Activated CD8-positive, alpha-beta memory T cell treated with anti-CD3 and anti-CD28 coated beads, Interleukin-2, amount 10 ng/mL, durations not matched to agents 7 days and 5 days (primary cell): ENCODE data around the gene GABRG3. TPM values are rescaled to one million over a fixed set of nuclear protein-coding genes. Genes with fewer than 3 reads are reported as not detected.

Source experiments
- ATAC-seq: fragments of 150-1000 bp; cut with Tn5 transposase; one replicate; pipeline ENCODE4 v1.10.0; 2021; ENCODE audit warnings: moderate library complexity
- CTCF ChIA-PET: fragments of 350-600 bp; sonication (Branson Sonifier 250); formaldehyde crosslinking; loops from one replicate; lab custom pipeline; 2021; ENCODE audit warnings: antibody characterized with exemption; lab: Charles Lee
- DNase-seq: peaks from one replicate; pipeline ENCODE4 v3.0.0-alpha.2; 2020
- H3K27ac Mint-ChIP-seq: one replicate; pipeline ENCODE4 v1.8.0; 2021; ENCODE audit warnings: mild to moderate bottlenecking, mixed read lengths
- H3K27me3 Mint-ChIP-seq: one replicate; pipeline ENCODE4 v1.8.0; 2021; ENCODE audit warnings: mixed read lengths
- H3K36me3 Mint-ChIP-seq: one replicate; pipeline ENCODE4 v1.8.0; 2021; ENCODE audit warnings: mild to moderate bottlenecking, mixed read lengths
- H3K4me1 Mint-ChIP-seq: one replicate; pipeline ENCODE4 v1.8.0; 2021; ENCODE audit warnings: mixed read lengths
- H3K4me3 Mint-ChIP-seq: one replicate; pipeline ENCODE4 v1.8.0; 2021; ENCODE audit warnings: mild to moderate bottlenecking, moderate library complexity, mixed read lengths
- H3K9me3 Mint-ChIP-seq: one replicate; pipeline ENCODE4 v1.8.0; 2022; ENCODE audit warnings: low read depth, mixed read lengths
- total RNA-seq, 2 experiments: library from RNA; stranded (reverse); gene quantifications; one replicate each; pipeline ENCODE4 v1.2.3, GENCODE V29; 2021

GABRG3 gene
- total RNA-seq, 2 experiments from 2014 or later = not detected

- no peaks in the 10 kb centered on the region for H3K27me3 Mint-ChIP-seq
- ATAC-seq (no peak), DNase-seq (no peak)
- H3K4me3 Mint-ChIP-seq = no peak overlapping the region
- no peak overlapping the region for H3K27ac Mint-ChIP-seq
- no peaks in the 10 kb centered on the region for H3K4me1 Mint-ChIP-seq
- peaks cover 36% of the 10 kb centered on the region for H3K9me3 Mint-ChIP-seq
- CTCF ChIA-PET = no interaction called here
- no peaks in the 10 kb centered on the region for H3K36me3 Mint-ChIP-seq
Observed at GRCh38 chr15:27514526-27514925, 543.5 kb downstream of the GABRG3 start.

- CTCF ChIA-PET = no interaction called here
- no peak for DNase-seq
- Mint-ChIP-seq H3K27ac (no peak overlapping the region), H3K36me3 (no peaks in the 10 kb centered on the region), H3K4me1 (no peaks in the 10 kb centered on the region), H3K27me3 (no peaks in the 10 kb centered on the region), H3K9me3 (peaks cover 25% of the 10 kb centered on the region), H3K4me3 (no peak overlapping the region)
- no peak for ATAC-seq
Observed at GRCh38 chr15:27527490-27528067, 556.6 kb downstream of the GABRG3 start.

GRCh38 chr15:27529399-27529798, 558.4 kb downstream of the GABRG3 start:
- H3K9me3 Mint-ChIP-seq = peaks cover 32% of the 10 kb centered on the region

GRCh38 chr15:27530994-27531393, 560.0 kb downstream of the GABRG3 start:
- no peak overlapping the region for H3K27ac Mint-ChIP-seq
- CTCF ChIA-PET = no interaction called here
- H3K36me3 Mint-ChIP-seq = no peaks in the 10 kb centered on the region
- H3K27me3 Mint-ChIP-seq = no peaks in the 10 kb centered on the region
- no peaks in the 10 kb centered on the region for H3K4me1 Mint-ChIP-seq
- ATAC-seq (no peak), DNase-seq (no peak)
- peaks cover 34% of the 10 kb centered on the region for H3K9me3 Mint-ChIP-seq
- no peak overlapping the region for H3K4me3 Mint-ChIP-seq

More at GRCh38 chr15:27529399-27529798, 558.4 kb downstream of the GABRG3 start:
- no peaks in the 10 kb centered on the region for H3K4me1 Mint-ChIP-seq
- no peaks in the 10 kb centered on the region for H3K27me3 Mint-ChIP-seq
- CTCF ChIA-PET = no interaction called here
- H3K27ac Mint-ChIP-seq = no peak overlapping the region
- DNase-seq = no peak
- H3K36me3 Mint-ChIP-seq = no peaks in the 10 kb centered on the region
- no peak for ATAC-seq
- no peak overlapping the region for H3K4me3 Mint-ChIP-seq

- H3K4me3 Mint-ChIP-seq = no peak overlapping the region
- ATAC-seq (no peak), DNase-seq (no peak)
- H3K4me1 Mint-ChIP-seq = no peaks in the 10 kb centered on the region
- H3K27ac Mint-ChIP-seq = no peak overlapping the region
- H3K27me3 Mint-ChIP-seq = no peaks in the 10 kb centered on the region
- H3K36me3 Mint-ChIP-seq = no peaks in the 10 kb centered on the region
- peaks cover 25% of the 10 kb centered on the region for H3K9me3 Mint-ChIP-seq
- CTCF ChIA-PET = no interaction called here
Observed at GRCh38 chr15:27532358-27532757, 561.4 kb downstream of the GABRG3 start.

- Mint-ChIP-seq H3K36me3 (no peaks in the 10 kb centered on the region), H3K4me1 (no peaks in the 10 kb centered on the region), H3K9me3 (peaks cover 24% of the 10 kb centered on the region), H3K4me3 (no peak overlapping the region), H3K27ac (no peak overlapping the region), H3K27me3 (no peaks in the 10 kb centered on the region)
- ATAC-seq = no peak
- DNase-seq = no peak
- CTCF ChIA-PET = no interaction called here
Observed at GRCh38 chr15:27535445-27536129, 564.6 kb downstream of the GABRG3 start.

- H3K36me3 Mint-ChIP-seq = peaks cover 1% of the 10 kb centered on the region
- H3K27ac Mint-ChIP-seq = no peak overlapping the region
- no peaks in the 10 kb centered on the region for H3K27me3 Mint-ChIP-seq
- peaks cover 16% of the 10 kb centered on the region for H3K9me3 Mint-ChIP-seq
- DNase-seq (no peak), ATAC-seq (no peak)
- H3K4me1 Mint-ChIP-seq = no peaks in the 10 kb centered on the region
- H3K4me3 Mint-ChIP-seq = no peak overlapping the region
- CTCF ChIA-PET = no interaction called here
Observed at GRCh38 chr15:27538325-27538724, 567.3 kb downstream of the GABRG3 start.

GRCh38 chr15:27541581-27541980, 570.6 kb downstream of the GABRG3 start:
- ATAC-seq = no peak
- CTCF ChIA-PET = no interaction called here
- Mint-ChIP-seq H3K36me3 (peaks cover 1% of the 10 kb centered on the region), H3K9me3 (peaks cover 12% of the 10 kb centered on the region), H3K4me1 (no peaks in the 10 kb centered on the region), H3K27ac (no peak overlapping the region), H3K27me3 (no peaks in the 10 kb centered on the region), H3K4me3 (no peak overlapping the region)
- DNase-seq = no peak

- ATAC-seq = no peak
- Mint-ChIP-seq H3K36me3 (peaks cover 1% of the 10 kb centered on the region), H3K27ac (no peak overlapping the region), H3K27me3 (no peaks in the 10 kb centered on the region), H3K9me3 (peaks cover 7% of the 10 kb centered on the region), H3K4me3 (no peak overlapping the region), H3K4me1 (no peaks in the 10 kb centered on the region)
- DNase-seq = no peak
- CTCF ChIA-PET = no interaction called here
Observed at GRCh38 chr15:27545494-27546255, 574.7 kb downstream of the GABRG3 start.

- no peak overlapping the region for H3K4me3 Mint-ChIP-seq
- peaks cover 6% of the 10 kb centered on the region for H3K9me3 Mint-ChIP-seq
- CTCF ChIA-PET = no interaction called here
- DNase-seq (no peak), ATAC-seq (no peak)
- no peak overlapping the region for H3K27ac Mint-ChIP-seq
- no peaks in the 10 kb centered on the region for H3K36me3 Mint-ChIP-seq
- no peaks in the 10 kb centered on the region for H3K4me1 Mint-ChIP-seq
- no peaks in the 10 kb centered on the region for H3K27me3 Mint-ChIP-seq
Observed at GRCh38 chr15:27549746-27550145, 578.8 kb downstream of the GABRG3 start.

- H3K9me3 Mint-ChIP-seq = peaks cover 6% of the 10 kb centered on the region
- no peaks in the 10 kb centered on the region for H3K27me3 Mint-ChIP-seq
Observed at GRCh38 chr15:27550635-27551034, 579.7 kb downstream of the GABRG3 start.

GRCh38 chr15:27561816-27562215, 590.8 kb downstream of the GABRG3 start:
- CTCF ChIA-PET = interaction anchor here (1.2 kb wide), 1 partner anchor 88 kb away, joined by 3 read pairs; no protein-coding TSS in a partner anchor
- Mint-ChIP-seq H3K27ac (no peak overlapping the region), H3K27me3 (no peaks in the 10 kb centered on the region), H3K36me3 (no peaks in the 10 kb centered on the region), H3K4me1 (no peaks in the 10 kb centered on the region), H3K9me3 (peaks cover 16% of the 10 kb centered on the region), H3K4me3 (no peak overlapping the region)
- DNase-seq = no peak
- ATAC-seq = no peak

More at GRCh38 chr15:27550635-27551034, 579.7 kb downstream of the GABRG3 start:
- Mint-ChIP-seq H3K27ac (no peak overlapping the region), H3K36me3 (no peaks in the 10 kb centered on the region), H3K4me1 (no peaks in the 10 kb centered on the region), H3K4me3 (no peak overlapping the region)
- ATAC-seq (no peak), DNase-seq (no peak)
- CTCF ChIA-PET = no interaction called here

GRCh38 chr15:27563765-27564370, 592.9 kb downstream of the GABRG3 start:
- Mint-ChIP-seq H3K36me3 (no peaks in the 10 kb centered on the region), H3K27me3 (no peaks in the 10 kb centered on the region), H3K9me3 (peaks cover 19% of the 10 kb centered on the region), H3K27ac (no peak overlapping the region), H3K4me3 (no peak overlapping the region), H3K4me1 (no peaks in the 10 kb centered on the region)
- CTCF ChIA-PET = no interaction called here
- no peak for ATAC-seq
- no peak for DNase-seq
